Activated T-helper 2 cell treated with anti-CD3 and anti-CD28 coated beads, Interferon-gamma antibody, Interleukin-2, Interleukin-4, amounts not matched to agents 10 μg/mL and 5 μg/mL and 100 μg/mL, durations not matched to agents 14 hours and 24 hours and 36 hours (primary cell): ENCODE data around the gene SMCR8. TPM values are rescaled to one million over a fixed set of nuclear protein-coding genes. Genes with fewer than 3 reads are reported as not detected.

Experiments used
- DNase-seq: peaks from one replicate; pipeline ENCODE4 v3.0.0; 2021; ENCODE audit warnings: low spot score
- H3K27ac Mint-ChIP-seq: one replicate; pipeline ENCODE4 v1.8.0; 2021; ENCODE audit warnings: mixed read lengths
- H3K27me3 Mint-ChIP-seq: one replicate; pipeline ENCODE4 v1.8.0; 2021; ENCODE audit warnings: low read depth, mixed read lengths
- H3K36me3 Mint-ChIP-seq: one replicate; pipeline ENCODE4 v1.8.0; 2021; ENCODE audit warnings: low read depth, mixed read lengths
- H3K4me1 Mint-ChIP-seq: one replicate; pipeline ENCODE4 v1.8.0; 2021; ENCODE audit warnings: low read depth, mixed read lengths
- H3K4me3 Mint-ChIP-seq: one replicate; pipeline ENCODE4 v1.8.0; 2021; ENCODE audit warnings: low read depth, mild to moderate bottlenecking, moderate library complexity, mixed read lengths
- H3K9me3 Mint-ChIP-seq: one replicate; pipeline ENCODE4 v1.8.0; 2021; ENCODE audit warnings: mixed read lengths
- intact Hi-C: fragments of 100-400 bp; cut with micrococcal nuclease; formaldehyde crosslinking; loops from one replicate; pipeline ENCODE4 v1.15.1; 2023
- total RNA-seq: library from RNA; stranded (reverse); gene quantifications from 2 replicates; pipeline ENCODE4 v1.2.3, GENCODE V29; 2022

The SMCR8 gene, protein sequence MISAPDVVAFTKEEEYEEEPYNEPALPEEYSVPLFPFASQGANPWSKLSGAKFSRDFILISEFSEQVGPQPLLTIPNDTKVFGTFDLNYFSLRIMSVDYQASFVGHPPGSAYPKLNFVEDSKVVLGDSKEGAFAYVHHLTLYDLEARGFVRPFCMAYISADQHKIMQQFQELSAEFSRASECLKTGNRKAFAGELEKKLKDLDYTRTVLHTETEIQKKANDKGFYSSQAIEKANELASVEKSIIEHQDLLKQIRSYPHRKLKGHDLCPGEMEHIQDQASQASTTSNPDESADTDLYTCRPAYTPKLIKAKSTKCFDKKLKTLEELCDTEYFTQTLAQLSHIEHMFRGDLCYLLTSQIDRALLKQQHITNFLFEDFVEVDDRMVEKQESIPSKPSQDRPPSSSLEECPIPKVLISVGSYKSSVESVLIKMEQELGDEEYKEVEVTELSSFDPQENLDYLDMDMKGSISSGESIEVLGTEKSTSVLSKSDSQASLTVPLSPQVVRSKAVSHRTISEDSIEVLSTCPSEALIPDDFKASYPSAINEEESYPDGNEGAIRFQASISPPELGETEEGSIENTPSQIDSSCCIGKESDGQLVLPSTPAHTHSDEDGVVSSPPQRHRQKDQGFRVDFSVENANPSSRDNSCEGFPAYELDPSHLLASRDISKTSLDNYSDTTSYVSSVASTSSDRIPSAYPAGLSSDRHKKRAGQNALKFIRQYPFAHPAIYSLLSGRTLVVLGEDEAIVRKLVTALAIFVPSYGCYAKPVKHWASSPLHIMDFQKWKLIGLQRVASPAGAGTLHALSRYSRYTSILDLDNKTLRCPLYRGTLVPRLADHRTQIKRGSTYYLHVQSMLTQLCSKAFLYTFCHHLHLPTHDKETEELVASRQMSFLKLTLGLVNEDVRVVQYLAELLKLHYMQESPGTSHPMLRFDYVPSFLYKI
- 16.5 and 16.8 TPM in 2 replicates for total RNA-seq

GRCh38 chr17:18314731-18315561, at the start of gene SMCR8, which contains the start of gene TOP3A:
Gene SMCR8 (plus strand): TSS chr17:18315293. CDS start chr17:18315790, 497 bp downstream.
Gene TOP3A (minus strand): TSS chr17:18314994. CDS start chr17:18314778, 216 bp downstream.
- no peaks in the 10 kb centered on the region for H3K27me3 Mint-ChIP-seq
- H3K4me3 Mint-ChIP-seq, result peak within 1 kb of the TSS; percentile 94
- no peaks in the 10 kb centered on the region for H3K9me3 Mint-ChIP-seq
- intact Hi-C loops, result loop anchor here (2.0 to 10.0 kb wide), 3 partner anchors 54 to 130 kb away; partner anchors contain the start of genes ALKBH5, LLGL1 and MIEF2
- peaks cover 61% of the 10 kb centered on the region for H3K4me1 Mint-ChIP-seq
- peak within 1 kb of the TSS; percentile 100 for H3K27ac Mint-ChIP-seq
- H3K36me3 Mint-ChIP-seq, result peaks cover 70% of the 10 kb centered on the region
- DNase-seq, result peak; percentile 98

GRCh38 chr17:18267366-18267765, 47.7 kb upstream of the SMCR8 start:
- Mint-ChIP-seq H3K27me3 (no peaks in the 10 kb centered on the region), H3K36me3 (peaks cover 14% of the 10 kb centered on the region), H3K4me3 (no peak overlapping the region), H3K27ac (no peak overlapping the region), H3K4me1 (peaks cover 3% of the 10 kb centered on the region), H3K9me3 (no peaks in the 10 kb centered on the region)
- intact Hi-C loops, result no loop called here
- no peak for DNase-seq

DNA sequence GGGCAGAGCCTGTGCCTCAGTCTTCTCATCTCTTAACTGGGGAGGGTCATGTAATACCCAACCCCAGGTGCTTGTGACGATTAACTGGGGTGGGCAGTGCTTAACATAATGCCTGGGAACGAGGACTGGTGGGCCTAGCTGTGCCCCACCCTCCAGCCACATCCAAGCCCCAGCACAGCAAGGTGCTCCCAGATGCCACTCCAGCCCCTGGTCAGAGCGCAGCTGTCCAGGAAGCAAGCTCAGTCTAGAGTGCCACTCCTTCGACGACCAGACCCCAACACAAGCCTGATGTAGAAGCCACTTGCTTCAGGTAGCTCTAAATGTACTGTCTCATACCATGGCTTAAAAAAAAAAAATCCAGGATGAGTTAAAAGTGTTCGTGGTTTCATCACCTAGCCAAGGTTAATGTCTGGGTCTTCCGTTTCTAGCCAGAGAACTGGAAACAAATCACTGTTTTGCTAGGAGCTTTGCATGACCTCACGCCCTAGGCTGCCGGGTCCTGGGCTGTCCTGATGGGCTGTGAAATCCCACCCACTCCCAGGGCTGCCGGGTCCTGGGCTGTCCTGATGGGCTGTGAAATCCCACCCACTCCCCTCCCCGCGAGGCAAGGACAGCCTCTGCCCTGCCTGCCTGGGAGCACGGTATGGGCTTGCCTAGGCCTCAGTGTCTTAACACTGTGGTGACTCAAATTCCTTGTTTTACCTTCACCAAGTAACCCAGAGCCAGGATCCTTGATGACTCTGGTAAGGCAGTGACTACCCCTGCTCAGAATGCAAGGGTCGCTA, 47.0 kb upstream of the SMCR8 start:
- Mint-ChIP-seq H3K4me3 (no peak overlapping the region), H3K36me3 (peaks cover 16% of the 10 kb centered on the region), H3K4me1 (peaks cover 3% of the 10 kb centered on the region), H3K27ac (no peak overlapping the region), H3K27me3 (no peaks in the 10 kb centered on the region), H3K9me3 (no peaks in the 10 kb centered on the region)
- DNase-seq, result no peak
- intact Hi-C loops, result no loop called here

DNA sequence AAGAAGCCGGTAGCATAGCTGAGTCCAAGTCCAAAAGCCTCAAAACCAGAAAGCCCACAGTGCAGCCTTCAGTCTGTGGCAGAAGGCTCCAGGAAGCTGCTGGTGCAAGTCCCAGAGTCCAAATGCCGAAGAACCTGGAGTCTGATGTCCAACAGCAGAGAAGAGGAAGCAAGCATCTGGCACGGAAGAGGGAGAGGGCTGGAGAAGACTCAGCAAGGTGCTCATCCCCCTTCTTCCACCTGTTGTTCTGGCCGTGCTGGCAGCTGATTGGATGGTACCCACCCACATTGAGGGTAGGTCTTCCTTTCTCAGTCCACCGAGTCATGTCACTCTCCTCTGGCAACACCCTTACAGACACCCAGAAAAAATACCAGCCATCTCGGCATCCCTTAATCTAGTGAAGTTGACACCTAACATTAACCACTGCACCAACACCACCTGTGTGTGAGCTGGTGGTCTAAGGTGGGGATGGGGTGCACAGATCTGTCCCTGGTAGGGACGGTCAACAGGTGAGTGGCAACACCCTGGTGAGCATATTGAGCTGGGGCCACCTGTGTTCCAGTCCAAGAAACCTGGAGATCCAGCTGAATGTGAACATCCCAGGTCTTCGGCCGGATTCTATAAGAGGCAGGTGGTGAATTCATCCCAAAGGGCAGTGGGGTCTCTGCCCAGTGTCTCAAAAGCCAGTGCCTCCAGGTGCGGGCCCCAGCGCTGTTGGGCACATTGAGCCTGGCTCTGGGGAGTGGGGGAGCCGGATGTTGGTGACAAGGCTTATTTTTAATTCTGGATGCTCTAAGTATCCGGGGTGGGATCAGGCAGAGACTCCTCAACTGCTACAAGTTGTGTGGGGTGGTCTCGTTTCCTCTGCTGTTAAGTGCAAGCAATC, 44.8 kb upstream of the SMCR8 start:
- DNase-seq, result no peak
- intact Hi-C loops, result no loop called here
- H3K4me1 Mint-ChIP-seq, result peaks cover 3% of the 10 kb centered on the region
- peaks cover 20% of the 10 kb centered on the region for H3K36me3 Mint-ChIP-seq
- H3K9me3 Mint-ChIP-seq, result no peaks in the 10 kb centered on the region
- H3K27ac Mint-ChIP-seq, result no peak overlapping the region
- H3K4me3 Mint-ChIP-seq, result no peak overlapping the region
- no peaks in the 10 kb centered on the region for H3K27me3 Mint-ChIP-seq

- H3K27me3 Mint-ChIP-seq, result no peaks in the 10 kb centered on the region
- no peaks in the 10 kb centered on the region for H3K9me3 Mint-ChIP-seq
- H3K4me1 Mint-ChIP-seq, result no peaks in the 10 kb centered on the region
- intact Hi-C loops, result no loop called here
- no peak overlapping the region for H3K4me3 Mint-ChIP-seq
- no peak overlapping the region for H3K27ac Mint-ChIP-seq
- H3K36me3 Mint-ChIP-seq, result peaks cover 49% of the 10 kb centered on the region
- DNase-seq, result no peak
Measured at GRCh38 chr17:18277076-18277475, 38.0 kb upstream of the SMCR8 start.

DNA sequence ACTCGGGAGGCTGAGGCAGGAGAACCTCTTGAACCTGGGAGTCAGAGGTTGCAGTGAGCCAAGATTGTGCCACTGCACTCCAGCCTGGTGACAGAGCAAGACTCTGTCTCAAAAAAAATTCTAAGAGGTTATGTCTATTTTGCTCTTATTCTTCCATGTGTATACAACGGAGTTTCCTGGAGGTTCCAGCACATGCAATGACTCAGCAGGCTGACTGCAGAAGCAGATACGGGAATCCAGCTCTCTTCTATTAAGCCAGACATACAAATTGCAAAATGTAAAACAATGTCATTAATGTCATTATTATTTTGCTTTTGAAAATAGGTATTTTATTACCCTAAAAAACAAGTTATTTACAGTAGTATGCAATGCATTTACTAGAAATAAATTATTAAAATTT, 36.2 kb upstream of the SMCR8 start:
- intact Hi-C loops, result no loop called here
- DNase-seq, result no peak
- Mint-ChIP-seq H3K36me3 (peaks cover 58% of the 10 kb centered on the region), H3K4me1 (no peaks in the 10 kb centered on the region), H3K27ac (no peak overlapping the region), H3K4me3 (no peak overlapping the region), H3K9me3 (no peaks in the 10 kb centered on the region), H3K27me3 (no peaks in the 10 kb centered on the region)

DNA sequence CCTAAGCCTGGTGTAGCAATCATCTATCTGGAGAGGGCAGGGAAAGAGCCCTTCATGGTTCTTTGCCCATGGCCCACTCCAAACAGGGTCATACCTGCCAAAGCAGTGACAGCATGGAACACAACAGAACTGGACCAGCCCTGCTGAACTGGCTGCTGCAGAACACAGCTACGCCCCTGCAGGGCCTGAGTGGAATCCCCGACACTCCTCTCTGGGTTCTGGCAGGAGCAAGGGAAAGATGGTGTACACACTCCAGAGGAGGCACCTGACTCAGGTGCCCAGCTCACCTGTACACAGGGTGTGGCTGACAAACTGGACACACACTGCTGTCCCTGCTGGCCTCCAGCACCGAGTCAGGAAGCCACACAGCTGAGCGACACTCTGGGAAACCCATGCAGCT, 34.8 kb upstream of the SMCR8 start:
- H3K4me3 Mint-ChIP-seq, result no peak overlapping the region
- no peaks in the 10 kb centered on the region for H3K27me3 Mint-ChIP-seq
- no peak overlapping the region for H3K27ac Mint-ChIP-seq
- intact Hi-C loops, result no loop called here
- no peaks in the 10 kb centered on the region for H3K9me3 Mint-ChIP-seq
- no peak for DNase-seq
- peaks cover 65% of the 10 kb centered on the region for H3K36me3 Mint-ChIP-seq
- no peaks in the 10 kb centered on the region for H3K4me1 Mint-ChIP-seq

GRCh38 chr17:18280766-18281371, 34.2 kb upstream of the SMCR8 start:
- intact Hi-C loops, result no loop called here
- Mint-ChIP-seq H3K4me3 (no peak overlapping the region), H3K9me3 (no peaks in the 10 kb centered on the region), H3K27ac (no peak overlapping the region), H3K27me3 (no peaks in the 10 kb centered on the region), H3K4me1 (no peaks in the 10 kb centered on the region), H3K36me3 (peaks cover 70% of the 10 kb centered on the region)
- DNase-seq, result no peak

DNA sequence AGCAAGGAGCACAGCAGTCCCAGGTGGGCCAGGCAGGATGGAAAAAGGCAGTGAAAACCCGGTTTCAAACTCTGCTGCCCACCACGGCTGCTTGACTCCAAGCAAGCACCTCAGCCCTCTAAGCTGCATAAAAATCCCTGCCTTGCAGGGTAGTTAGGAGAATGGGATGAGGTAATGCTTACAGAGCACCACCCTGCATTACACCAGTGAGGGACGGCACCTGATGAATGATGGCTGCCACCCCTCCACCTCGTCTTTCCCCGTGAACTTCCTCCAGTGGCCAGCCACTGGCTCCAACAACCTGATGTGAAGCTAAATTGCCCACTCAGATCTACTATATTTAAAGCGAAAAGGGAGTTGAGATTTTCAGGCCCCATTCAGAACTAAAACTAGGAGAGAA, 33.3 kb upstream of the SMCR8 start:
- H3K27ac Mint-ChIP-seq, result no peak overlapping the region
- no peaks in the 10 kb centered on the region for H3K27me3 Mint-ChIP-seq
- intact Hi-C loops, result no loop called here
- H3K4me3 Mint-ChIP-seq, result no peak overlapping the region
- no peak for DNase-seq
- H3K36me3 Mint-ChIP-seq, result peaks cover 69% of the 10 kb centered on the region
- H3K4me1 Mint-ChIP-seq, result no peaks in the 10 kb centered on the region
- no peaks in the 10 kb centered on the region for H3K9me3 Mint-ChIP-seq

- no peak overlapping the region for H3K27ac Mint-ChIP-seq
- no peak for DNase-seq
- no peak overlapping the region for H3K4me3 Mint-ChIP-seq
- intact Hi-C loops, result no loop called here
- H3K4me1 Mint-ChIP-seq, result no peaks in the 10 kb centered on the region
- H3K9me3 Mint-ChIP-seq, result no peaks in the 10 kb centered on the region
- H3K27me3 Mint-ChIP-seq, result no peaks in the 10 kb centered on the region
- H3K36me3 Mint-ChIP-seq, result peaks cover 78% of the 10 kb centered on the region
Measured at GRCh38 chr17:18285296-18285695, 29.8 kb upstream of the SMCR8 start.
